Esophagus (tissue), 2 donors: Measurements from ENCODE around the gene KANK2. TPM values are rescaled to one million over a fixed set of nuclear protein-coding genes. Genes with fewer than 3 reads are reported as not detected.

Experiments used
- H3K27ac ChIP-seq, 2 donors: one replicate each; pipeline ENCODE4 v1.5.1; 2013; ENCODE audit warnings: low read depth in 2 of 2, mild to moderate bottlenecking in 2 of 2, inconsistent platforms in 1 of 2, low read length in 1 of 2, moderate library complexity in 1 of 2
- H3K27me3 ChIP-seq, 2 donors: one replicate each; pipeline ENCODE4 v1.6.1; 2013; ENCODE audit warnings: low read length in 2 of 2, control low read depth in 1 of 2, mild to moderate bottlenecking in 1 of 2; ENCODE audit not compliant: insufficient read depth in 2 of 2, control insufficient read depth in 1 of 2
- H3K36me3 ChIP-seq, 2 donors: one replicate each; pipeline ENCODE4 v1.6.1; 2013; ENCODE audit warnings: low read length in 1 of 2; ENCODE audit not compliant: control insufficient read depth in 2 of 2, insufficient read depth in 2 of 2
- H3K4me1 ChIP-seq, 2 donors: one replicate each; pipeline ENCODE4 v1.6.1; 2013; ENCODE audit warnings: low read length in 1 of 2; ENCODE audit not compliant: control insufficient read depth in 2 of 2, insufficient read depth in 2 of 2
- H3K4me3 ChIP-seq, 2 donors: one replicate each; pipeline ENCODE4 v1.5.1; 2013; ENCODE audit warnings: low read length in 2 of 2, mild to moderate bottlenecking in 2 of 2, low read depth in 1 of 2, moderate library complexity in 1 of 2
- H3K9me3 ChIP-seq, 2 donors: one replicate each; pipeline ENCODE4 v1.6.1; 2013; ENCODE audit warnings: mild to moderate bottlenecking in 2 of 2, low read depth in 1 of 2, low read length in 1 of 2, moderate library complexity in 1 of 2; ENCODE audit not compliant: control insufficient read depth in 2 of 2, insufficient read depth in 1 of 2
- WGBS, 2 donors: extraction: QIAGEN DNeasy Blood & Tissue Kit; methylation state at CpG; one replicate each; pipeline ENCODE4 v1.1.7; 2013; 5-methylcytosine and 5-hydroxymethylcytosine counted together
- polyA plus RNA-seq, 2 donors: library from polyadenylated mRNA; stranded (reverse); fragments of 200-250 nt; gene quantifications; one replicate each; pipeline ENCODE4 v1.2.3, GENCODE V29; 2013
- donor health status: healthy with polysubstance abuse.
- donor health status: Bipolar disorder and iron deficiency.

The KANK2 gene
- polyA plus RNA-seq, 2 donors = 33.1 to 53.9 TPM

DNA sequence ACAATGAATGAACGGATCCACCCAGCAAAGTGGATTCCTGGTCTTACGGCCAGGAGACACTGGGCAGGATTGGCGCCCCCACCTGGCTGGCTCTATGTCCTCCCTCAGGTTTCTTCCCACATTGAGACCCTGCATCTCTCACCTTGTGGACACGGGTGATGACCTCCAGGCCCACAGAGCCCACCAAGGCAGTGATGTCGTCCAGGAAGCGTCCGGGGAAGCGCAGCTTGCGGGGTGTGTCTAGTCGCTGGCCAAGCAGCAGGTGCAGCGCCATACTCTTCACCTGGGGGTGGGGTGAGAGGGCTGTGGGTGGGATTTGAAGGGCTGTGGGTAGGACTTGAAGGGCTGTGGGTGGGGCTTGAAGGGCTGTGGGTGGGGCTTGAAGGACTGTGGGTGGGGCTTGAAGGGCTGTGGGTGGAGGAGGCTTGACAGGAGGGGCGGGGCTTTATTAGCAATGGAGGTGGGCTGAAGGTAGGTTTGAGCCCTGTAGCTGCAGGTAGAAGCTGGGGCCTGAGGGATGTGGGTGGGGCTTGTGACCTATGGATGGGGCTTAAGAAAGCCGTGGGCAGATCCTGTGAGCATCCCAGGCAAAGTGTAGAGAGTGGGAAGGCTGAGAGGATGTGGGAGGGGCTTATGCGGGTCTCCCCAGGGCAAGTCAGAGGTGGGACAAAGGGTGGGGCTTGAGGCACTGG, 30.0 kb upstream of the KANK2 start:
- Histone ChIP-seq H3K36me3 (peaks cover 4 to 26% of the 10 kb centered on the region in 2 donors), H3K27me3 (no peaks in the 10 kb centered on the region), H3K4me1 (no peaks in the 10 kb centered on the region), H3K9me3 (no peaks in the 10 kb centered on the region), H3K4me3 (no peak overlapping the region), H3K27ac (no peak overlapping the region)
- WGBS, 2 donors = 90 to 93% methylated on average over 14 of the region's 14 CpGs

DNA sequence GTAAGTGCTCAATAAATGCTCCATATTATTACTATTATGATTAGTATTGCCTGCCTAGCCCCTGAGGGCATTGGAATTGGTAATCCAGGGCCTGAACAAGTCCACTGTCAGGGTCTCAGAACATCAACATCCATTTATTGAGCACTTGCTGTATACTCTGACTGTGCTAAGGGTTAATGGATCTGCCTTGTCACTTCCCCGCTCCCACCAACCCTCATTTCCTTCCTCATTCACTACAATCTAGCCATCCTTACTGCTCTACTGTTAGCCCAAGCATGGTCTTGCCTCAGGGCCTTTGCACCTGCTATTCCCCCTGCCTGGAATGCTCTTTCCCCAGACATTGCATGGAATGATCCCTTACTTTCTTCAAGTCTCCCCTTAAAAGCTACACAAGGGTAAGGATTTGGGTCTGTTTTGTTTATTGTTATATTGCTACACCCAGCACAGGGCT, 29.4 kb upstream of the KANK2 start:
- Histone ChIP-seq H3K4me3 (no peak overlapping the region), H3K36me3 (peaks cover 6 to 26% of the 10 kb centered on the region in 2 donors), H3K27me3 (no peaks in the 10 kb centered on the region), H3K9me3 (peaks cover 3 to 5% of the 10 kb centered on the region in 2 donors), H3K4me1 (no peaks in the 10 kb centered on the region), H3K27ac (no peak overlapping the region)
- 84 to 88% methylated on average over 1 of the region's 1 CpG for WGBS, 2 donors

GRCh38 chr19:11225815-11226214, 28.5 kb upstream of the KANK2 start:
- Histone ChIP-seq H3K4me3 (no peak overlapping the region), H3K9me3 (peaks cover 5 to 6% of the 10 kb centered on the region in 2 donors), H3K27me3 (no peaks in the 10 kb centered on the region), H3K4me1 (no peaks in the 10 kb centered on the region), H3K27ac (no peak overlapping the region), H3K36me3 (peaks cover 9 to 25% of the 10 kb centered on the region in 2 donors)
- 96 to 99% methylated on average over 3 of the region's 3 CpGs for WGBS, 2 donors

DNA sequence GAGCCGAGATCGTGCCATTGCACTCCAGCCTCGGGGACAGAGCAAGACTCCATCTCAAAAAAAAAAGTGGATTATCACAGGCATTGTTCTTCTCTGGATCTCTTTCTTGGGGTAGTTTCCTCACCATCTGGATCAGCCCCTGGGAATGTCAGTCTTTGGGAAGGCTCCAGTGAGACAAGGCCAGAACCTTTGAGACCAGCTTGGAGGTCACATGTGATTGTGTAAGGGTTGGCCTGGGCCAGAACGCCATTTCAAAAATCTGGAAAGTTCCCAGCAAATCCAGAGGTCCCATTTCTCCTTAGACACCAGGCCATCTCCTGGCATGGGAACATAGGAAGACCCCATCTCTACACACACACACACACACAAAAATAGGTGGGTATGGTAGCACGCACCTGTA, 27.8 kb upstream of the KANK2 start:
- H3K36me3 ChIP-seq = peaks cover 9 to 18% of the 10 kb centered on the region in 2 donors
- H3K27ac ChIP-seq = no peak overlapping the region
- WGBS, 2 donors = 92 to 93% methylated on average over 5 of the region's 5 CpGs

DNA sequence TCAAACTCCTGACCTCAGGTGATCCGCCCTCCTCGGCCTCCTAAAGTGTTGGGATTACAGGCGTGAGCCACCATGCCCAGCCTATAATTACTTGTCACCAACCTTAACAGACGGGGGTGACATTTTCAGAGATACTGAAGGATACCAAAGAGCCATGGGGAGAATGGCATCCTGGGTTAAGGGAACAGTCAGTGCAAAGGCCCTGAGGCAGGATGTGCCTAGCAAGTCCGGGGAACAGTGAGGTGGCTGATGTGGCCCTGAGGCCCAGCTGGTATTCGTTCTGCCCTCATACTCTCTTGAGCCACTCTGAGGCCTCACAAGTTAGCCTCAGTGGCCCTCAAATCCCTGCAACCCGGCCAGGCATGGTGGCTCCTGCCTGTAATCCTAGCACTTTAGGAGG, 27.1 kb upstream of the KANK2 start:
- Histone ChIP-seq H3K27me3 (no peaks in the 10 kb centered on the region), H3K27ac (no peak overlapping the region), H3K36me3 (peaks cover 9 to 18% of the 10 kb centered on the region in 2 donors), H3K9me3 (peaks cover 5 to 6% of the 10 kb centered on the region in 2 donors), H3K4me1 (no peaks in the 10 kb centered on the region), H3K4me3 (no peak overlapping the region)
- WGBS, 2 donors = 92 to 96% methylated on average over 7 of the region's 7 CpGs

More for the DNA sequence above, 27.8 kb upstream of the KANK2 start:
- H3K4me1 ChIP-seq = no peaks in the 10 kb centered on the region
- no peak overlapping the region for H3K4me3 ChIP-seq
- H3K27me3 ChIP-seq = no peaks in the 10 kb centered on the region
- peaks cover 5 to 6% of the 10 kb centered on the region in 2 donors for H3K9me3 ChIP-seq

- Histone ChIP-seq H3K27ac (no peak overlapping the region), H3K4me3 (no peak overlapping the region), H3K27me3 (no peaks in the 10 kb centered on the region), H3K4me1 (no peaks in the 10 kb centered on the region), H3K9me3 (peaks cover 5 to 6% of the 10 kb centered on the region in 2 donors), H3K36me3 (peaks cover 9 to 14% of the 10 kb centered on the region in 2 donors)
- 96 to 97% methylated on average over 3 of the region's 3 CpGs for WGBS, 2 donors
Measured at GRCh38 chr19:11223200-11223599, 25.9 kb upstream of the KANK2 start.

DNA sequence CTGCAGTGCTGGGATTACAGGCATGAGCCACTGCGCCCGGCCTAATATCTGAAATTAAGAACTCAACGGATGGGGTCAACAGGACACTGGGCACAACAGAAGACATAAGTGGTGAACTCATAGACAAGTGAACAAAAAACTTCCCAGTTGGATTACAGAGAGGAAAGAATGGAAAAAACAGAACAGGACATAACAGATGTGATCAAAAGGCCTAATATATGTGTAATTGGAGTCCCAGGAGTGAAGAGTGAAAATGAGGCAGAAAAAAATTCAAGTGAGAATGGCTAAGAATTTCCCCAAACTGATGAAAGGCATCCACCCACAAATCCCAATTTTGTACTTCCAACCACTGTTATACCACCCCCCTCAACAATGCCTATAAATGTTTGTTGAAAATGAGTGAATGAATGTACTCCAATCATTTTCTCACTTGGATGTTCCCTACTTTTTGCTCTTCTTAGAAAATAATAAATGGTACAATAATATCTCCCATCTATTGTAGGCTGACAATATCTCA, 23.8 kb upstream of the KANK2 start:
- H3K27ac ChIP-seq = no peak overlapping the region
- WGBS, 2 donors = 97 to 98% methylated on average over 3 of the region's 3 CpGs
- H3K36me3 ChIP-seq = peaks cover 9 to 17% of the 10 kb centered on the region in 2 donors
- peaks cover 5 to 6% of the 10 kb centered on the region in 2 donors for H3K9me3 ChIP-seq
- no peaks in the 10 kb centered on the region for H3K27me3 ChIP-seq
- H3K4me3 ChIP-seq = no peak overlapping the region
- no peaks in the 10 kb centered on the region for H3K4me1 ChIP-seq

GRCh38 chr19:11214387-11214786, 17.0 kb upstream of the KANK2 start:
- Histone ChIP-seq H3K4me3 (no peak overlapping the region), H3K4me1 (no peaks in the 10 kb centered on the region), H3K27ac (no peak overlapping the region), H3K9me3 (no peaks in the 10 kb centered on the region), H3K27me3 (no peaks in the 10 kb centered on the region), H3K36me3 (peaks cover 5 to 39% of the 10 kb centered on the region in 2 donors)
- 90% methylated on average over 6 of the region's 6 CpGs for WGBS, 2 donors

DNA sequence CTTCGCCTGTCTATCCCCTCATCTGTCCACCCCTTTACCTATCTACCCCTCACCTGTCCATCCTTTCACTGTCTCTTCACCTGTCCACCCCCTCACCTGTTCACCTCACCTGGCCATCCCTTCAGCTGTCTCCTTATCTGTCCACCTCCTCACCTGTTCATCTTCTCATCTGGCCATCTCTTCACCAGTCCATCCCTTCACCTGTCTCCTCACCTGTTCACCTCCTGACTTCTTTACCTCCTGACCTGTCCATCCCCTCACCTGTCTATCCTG, 13.2 kb upstream of the KANK2 start:
- H3K36me3 ChIP-seq = peaks cover 4 to 43% of the 10 kb centered on the region in 2 donors
- no peaks in the 10 kb centered on the region for H3K27me3 ChIP-seq
- WGBS, 2 donors = 95 to 100% methylated on average over 1 of the region's 1 CpG
- no peak overlapping the region for H3K4me3 ChIP-seq
- H3K27ac ChIP-seq = no peak overlapping the region
- H3K4me1 ChIP-seq = no peaks in the 10 kb centered on the region
- H3K9me3 ChIP-seq = no peaks in the 10 kb centered on the region
